HepG2 (cell line): Measurements from ENCODE around the gene MORN5. TPM values are rescaled to one million over a fixed set of nuclear protein-coding genes. Genes with fewer than 3 reads are reported as not detected.

Experiments
- AHR ChIP-seq: IDR thresholded peaks from 2 replicates; pipeline ENCODE4 v1.6.1; 2018; ENCODE audit warnings: missing genetic modification reagents, missing compliant biosample characterization
- ARID2 ChIP-seq: sonication (generic); formaldehyde crosslinking; IDR thresholded peaks from 2 replicates; pipeline ENCODE4 v1.8.1; 2022; ENCODE audit warnings: mild to moderate bottlenecking, missing genetic modification reagents, borderline replicate concordance
- BORCS8-MEF2B ChIP-seq: sonication (generic); formaldehyde crosslinking; IDR thresholded peaks from 2 replicates; pipeline ENCODE4 v1.8.0; 2022; ENCODE audit warnings: mild to moderate bottlenecking, missing genetic modification reagents
- DR1 ChIP-seq: sonication (generic); formaldehyde crosslinking; IDR thresholded peaks from 2 replicates; pipeline ENCODE4 v1.8.0; 2021; ENCODE audit warnings: mild to moderate bottlenecking, missing genetic modification reagents, inconsistent platforms
- ETV6 ChIP-seq: sonication (generic); formaldehyde crosslinking; conservative IDR thresholded peaks from 2 replicates; pipeline ENCODE4 v1.4.0; 2020; ENCODE audit warnings: missing genetic modification reagents
- NR2F6 ChIP-seq, 2 experiments: IDR thresholded peaks; 2 replicates each; pipeline ENCODE4 v1.6.1; 2016; ENCODE audit warnings: antibody characterized with exemption in 1 of 2, mild to moderate bottlenecking in 1 of 2
- POLR2G ChIP-seq: fragments of 200-400 bp; formaldehyde crosslinking; IDR thresholded peaks from 2 replicates; pipeline ENCODE4 v1.6.1; 2018; ENCODE audit warnings: mild to moderate bottlenecking, low read depth, low read length, moderate library complexity
- RXRB ChIP-seq: IDR thresholded peaks from 2 replicates; pipeline ENCODE4 v1.6.1; 2016; ENCODE audit warnings: borderline replicate concordance, missing genetic modification reagents, missing compliant biosample characterization
- SNRNP70 ChIP-seq: fragments of 200-400 bp; formaldehyde crosslinking; IDR thresholded peaks from 2 replicates; pipeline ENCODE4 v1.6.1; 2017; ENCODE audit warnings: mild to moderate bottlenecking, low read depth, low read length, moderate library complexity
- SOX6 ChIP-seq, 2 experiments: fragments of 450-650 bp in 1 of 2; sonication (generic) in 1 of 2; formaldehyde crosslinking in 1 of 2; IDR thresholded peaks; 2 replicates each; pipeline versions ENCODE4 v1.4.0 to v1.6.1; 2017 to 2020; ENCODE audit warnings: antibody characterized with exemption in 1 of 2, mild to moderate bottlenecking in 1 of 2, missing genetic modification reagents in 1 of 2
- ZNF446 ChIP-seq: sonication (generic); formaldehyde crosslinking; IDR thresholded peaks from 2 replicates; pipeline ENCODE4 v1.5.0; 2020; ENCODE audit warnings: mild to moderate bottlenecking, missing genetic modification reagents
- ZNF629 ChIP-seq: sonication (generic); formaldehyde crosslinking; conservative IDR thresholded peaks from 2 replicates; pipeline ENCODE4 v1.5.0; 2020; ENCODE audit warnings: missing genetic modification reagents
- polyA plus RNA-seq, 8 experiments: library from polyadenylated mRNA; depleted of rRNA in 3 of 8; stranded (reverse) in 7 of 8; unstranded in 1 of 8; fragments of >200 nt; fragmentation: Illumina TruSeq in 4 of 8; extraction: Trizol in 4 of 8; gene quantifications; 2 replicates each; pipeline versions ENCODE4 v1.2.1 to v1.2.3, GENCODE V29; 2011 to 2016; ENCODE audit warnings: low read depth in 4 of 8, missing spikeins in 1 of 8, mixed read lengths in 1 of 8; ENCODE audit not compliant: insufficient read depth in 1 of 8
- total RNA-seq, 5 experiments: library from RNA; depleted of rRNA; stranded (reverse); fragments of >200 nt; fragmentation: Illumina TruSeq; extraction: Trizol; gene quantifications; 2 replicates each; pipeline ENCODE4 v1.2.3, GENCODE V29; 2016; ENCODE audit warnings: low read depth in 1 of 5
- TF ChIP-seq, protein P1 (sequence below): sonication (generic); formaldehyde crosslinking; IDR thresholded peaks from 2 replicates; pipeline ENCODE4 v1.5.0; 2020; ENCODE audit warnings: missing genetic modification reagents
- TF ChIP-seq, protein P2 (sequence below): sonication (generic); formaldehyde crosslinking; IDR thresholded peaks from 2 replicates; pipeline ENCODE4 v1.4.0; 2020; ENCODE audit warnings: low read depth, mild to moderate bottlenecking, missing genetic modification reagents
- TF ChIP-seq, protein P3 (sequence below): sonication (generic); formaldehyde crosslinking; IDR thresholded peaks from 2 replicates; pipeline ENCODE4 v1.9.0; 2021; ENCODE audit warnings: mild to moderate bottlenecking, missing genetic modification reagents
- TF ChIP-seq, protein P4 (sequence below), 2 experiments: sonication (generic) in 1 of 2; formaldehyde crosslinking in 1 of 2; IDR thresholded peaks; 2 replicates each; pipeline versions ENCODE4 v1.5.1 to v1.6.1; 2011 to 2020; ENCODE audit warnings: borderline replicate concordance in 1 of 2, low read depth in 1 of 2, low read length in 1 of 2, mild to moderate bottlenecking in 1 of 2, missing genetic modification reagents in 1 of 2, moderate library complexity in 1 of 2

MORN5 gene
- total and polyA plus RNA-seq, 2 of the 13 experiments (the other 11 are each of a cell fraction or from before 2014, with no cell fraction given) = not detected

DNA sequence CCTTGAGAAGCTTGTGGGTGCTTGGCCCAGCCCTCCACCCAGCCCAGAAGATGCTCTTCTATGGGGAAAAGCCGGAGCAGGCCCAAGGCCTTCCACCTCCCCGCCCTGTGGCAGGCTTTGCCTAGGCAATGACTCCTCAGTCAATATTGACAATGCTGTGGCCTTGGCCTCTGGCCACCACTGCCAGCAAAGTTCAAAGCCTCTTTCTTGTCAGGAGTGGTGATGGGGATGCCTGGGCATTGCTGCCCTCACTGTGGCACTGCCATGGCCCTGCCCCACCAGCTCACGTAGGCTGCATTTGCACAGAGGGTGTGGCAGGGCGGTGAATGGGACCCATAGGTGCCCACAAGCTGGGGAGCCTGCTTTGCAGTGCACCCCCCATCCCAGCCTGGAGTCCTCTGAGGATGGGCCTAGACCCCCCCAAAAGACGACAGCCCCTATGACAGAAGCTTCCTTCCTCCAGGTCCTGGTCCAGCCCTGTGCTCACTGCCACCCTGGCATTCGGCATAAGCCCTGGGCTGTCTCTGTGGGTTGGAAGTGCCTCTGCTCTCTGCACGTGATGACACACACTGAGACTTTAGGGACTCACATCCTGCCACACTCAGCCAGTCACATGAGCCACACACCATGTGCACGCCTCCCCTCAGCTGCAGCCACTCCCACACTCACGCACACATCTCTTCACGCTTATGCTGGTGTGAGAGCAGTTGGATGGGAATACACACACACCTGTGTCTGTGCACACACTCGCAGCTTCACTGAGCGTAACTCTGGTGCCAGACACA is 31.1 kb downstream of the MORN5 start (continued):
- TF ChIP-seq, protein P1, sequence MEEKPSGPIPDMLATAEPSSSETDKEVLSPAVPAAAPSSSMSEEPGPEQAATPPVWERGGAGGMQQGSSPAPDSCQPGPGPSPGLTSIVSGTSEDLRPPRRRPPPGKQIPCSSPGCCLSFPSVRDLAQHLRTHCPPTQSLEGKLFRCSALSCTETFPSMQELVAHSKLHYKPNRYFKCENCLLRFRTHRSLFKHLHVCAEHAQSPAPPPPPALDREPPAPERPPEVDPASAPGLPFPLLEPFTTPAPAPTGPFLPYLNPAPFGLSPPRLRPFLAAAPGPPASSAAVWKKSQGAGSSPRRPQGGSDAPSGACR = no peak
- TF ChIP-seq, protein P2, sequence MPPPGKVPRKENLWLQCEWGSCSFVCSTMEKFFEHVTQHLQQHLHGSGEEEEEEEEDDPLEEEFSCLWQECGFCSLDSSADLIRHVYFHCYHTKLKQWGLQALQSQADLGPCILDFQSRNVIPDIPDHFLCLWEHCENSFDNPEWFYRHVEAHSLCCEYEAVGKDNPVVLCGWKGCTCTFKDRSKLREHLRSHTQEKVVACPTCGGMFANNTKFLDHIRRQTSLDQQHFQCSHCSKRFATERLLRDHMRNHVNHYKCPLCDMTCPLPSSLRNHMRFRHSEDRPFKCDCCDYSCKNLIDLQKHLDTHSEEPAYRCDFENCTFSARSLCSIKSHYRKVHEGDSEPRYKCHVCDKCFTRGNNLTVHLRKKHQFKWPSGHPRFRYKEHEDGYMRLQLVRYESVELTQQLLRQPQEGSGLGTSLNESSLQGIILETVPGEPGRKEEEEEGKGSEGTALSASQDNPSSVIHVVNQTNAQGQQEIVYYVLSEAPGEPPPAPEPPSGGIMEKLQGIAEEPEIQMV (CRISPR knock-in tag) = no peak
- TF ChIP-seq POLR2G = no peak
- TF ChIP-seq, protein P3, sequence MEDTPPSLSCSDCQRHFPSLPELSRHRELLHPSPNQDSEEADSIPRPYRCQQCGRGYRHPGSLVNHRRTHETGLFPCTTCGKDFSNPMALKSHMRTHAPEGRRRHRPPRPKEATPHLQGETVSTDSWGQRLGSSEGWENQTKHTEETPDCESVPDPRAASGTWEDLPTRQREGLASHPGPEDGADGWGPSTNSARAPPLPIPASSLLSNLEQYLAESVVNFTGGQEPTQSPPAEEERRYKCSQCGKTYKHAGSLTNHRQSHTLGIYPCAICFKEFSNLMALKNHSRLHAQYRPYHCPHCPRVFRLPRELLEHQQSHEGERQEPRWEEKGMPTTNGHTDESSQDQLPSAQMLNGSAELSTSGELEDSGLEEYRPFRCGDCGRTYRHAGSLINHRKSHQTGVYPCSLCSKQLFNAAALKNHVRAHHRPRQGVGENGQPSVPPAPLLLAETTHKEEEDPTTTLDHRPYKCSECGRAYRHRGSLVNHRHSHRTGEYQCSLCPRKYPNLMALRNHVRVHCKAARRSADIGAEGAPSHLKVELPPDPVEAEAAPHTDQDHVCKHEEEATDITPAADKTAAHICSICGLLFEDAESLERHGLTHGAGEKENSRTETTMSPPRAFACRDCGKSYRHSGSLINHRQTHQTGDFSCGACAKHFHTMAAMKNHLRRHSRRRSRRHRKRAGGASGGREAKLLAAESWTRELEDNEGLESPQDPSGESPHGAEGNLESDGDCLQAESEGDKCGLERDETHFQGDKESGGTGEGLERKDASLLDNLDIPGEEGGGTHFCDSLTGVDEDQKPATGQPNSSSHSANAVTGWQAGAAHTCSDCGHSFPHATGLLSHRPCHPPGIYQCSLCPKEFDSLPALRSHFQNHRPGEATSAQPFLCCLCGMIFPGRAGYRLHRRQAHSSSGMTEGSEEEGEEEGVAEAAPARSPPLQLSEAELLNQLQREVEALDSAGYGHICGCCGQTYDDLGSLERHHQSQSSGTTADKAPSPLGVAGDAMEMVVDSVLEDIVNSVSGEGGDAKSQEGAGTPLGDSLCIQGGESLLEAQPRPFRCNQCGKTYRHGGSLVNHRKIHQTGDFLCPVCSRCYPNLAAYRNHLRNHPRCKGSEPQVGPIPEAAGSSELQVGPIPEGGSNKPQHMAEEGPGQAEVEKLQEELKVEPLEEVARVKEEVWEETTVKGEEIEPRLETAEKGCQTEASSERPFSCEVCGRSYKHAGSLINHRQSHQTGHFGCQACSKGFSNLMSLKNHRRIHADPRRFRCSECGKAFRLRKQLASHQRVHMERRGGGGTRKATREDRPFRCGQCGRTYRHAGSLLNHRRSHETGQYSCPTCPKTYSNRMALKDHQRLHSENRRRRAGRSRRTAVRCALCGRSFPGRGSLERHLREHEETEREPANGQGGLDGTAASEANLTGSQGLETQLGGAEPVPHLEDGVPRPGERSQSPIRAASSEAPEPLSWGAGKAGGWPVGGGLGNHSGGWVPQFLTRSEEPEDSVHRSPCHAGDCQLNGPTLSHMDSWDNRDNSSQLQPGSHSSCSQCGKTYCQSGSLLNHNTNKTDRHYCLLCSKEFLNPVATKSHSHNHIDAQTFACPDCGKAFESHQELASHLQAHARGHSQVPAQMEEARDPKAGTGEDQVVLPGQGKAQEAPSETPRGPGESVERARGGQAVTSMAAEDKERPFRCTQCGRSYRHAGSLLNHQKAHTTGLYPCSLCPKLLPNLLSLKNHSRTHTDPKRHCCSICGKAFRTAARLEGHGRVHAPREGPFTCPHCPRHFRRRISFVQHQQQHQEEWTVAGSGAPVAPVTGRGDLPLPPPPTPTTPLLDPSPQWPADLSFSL = no peak
- no peak for TF ChIP-seq AHR (CRISPR knock-in tag)
- no peak for TF ChIP-seq BORCS8-MEF2B (CRISPR knock-in tag)
- TF ChIP-seq SOX6 (IDR thresholded peaks at IDR 0.05) = no peak
- TF ChIP-seq SOX6 (CRISPR knock-in tag; IDR thresholded peaks at IDR 0.05) = 0 out of 2 replicates have a peak, but pooled peaks have one; percentile 39
- no peak for TF ChIP-seq SNRNP70
- TF ChIP-seq, protein P4, sequence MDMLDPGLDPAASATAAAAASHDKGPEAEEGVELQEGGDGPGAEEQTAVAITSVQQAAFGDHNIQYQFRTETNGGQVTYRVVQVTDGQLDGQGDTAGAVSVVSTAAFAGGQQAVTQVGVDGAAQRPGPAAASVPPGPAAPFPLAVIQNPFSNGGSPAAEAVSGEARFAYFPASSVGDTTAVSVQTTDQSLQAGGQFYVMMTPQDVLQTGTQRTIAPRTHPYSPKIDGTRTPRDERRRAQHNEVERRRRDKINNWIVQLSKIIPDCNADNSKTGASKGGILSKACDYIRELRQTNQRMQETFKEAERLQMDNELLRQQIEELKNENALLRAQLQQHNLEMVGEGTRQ (IDR thresholded peaks at IDR 0.05; ENCODE audit: low read depth, low read length) = peak; percentile 35; the same call in 1 of the 2 replicates
- TF ChIP-seq, protein P4 (CRISPR knock-in tag; IDR thresholded peaks at IDR 0.05; ENCODE audit: borderline replicate concordance) = no peak
- TF ChIP-seq ZNF446 (CRISPR knock-in tag) = no peak
- no peak for TF ChIP-seq ARID2 (CRISPR knock-in tag)
- no peak for TF ChIP-seq ZNF629 (CRISPR knock-in tag)
- TF ChIP-seq ETV6 (CRISPR knock-in tag) = no peak
- peak; percentile 79 for TF ChIP-seq RXRB (CRISPR knock-in tag)
- no peak for TF ChIP-seq DR1 (CRISPR knock-in tag)
- TF ChIP-seq NR2F6 (IDR thresholded peaks at IDR 0.05) = peak; percentile 90
- peak; percentile 96 for TF ChIP-seq NR2F6 (CRISPR knock-in tag; IDR thresholded peaks at IDR 0.05)
